NOMO-1 (cell line): ENCODE data around the gene RRM1.

Experiments
- DNase-seq, 2 experiments: peaks; one replicate each; lab custom pipeline; 2025; ENCODE audit not compliant: unreplicated experiment in 2 of 2; lab: John Stamatoyannopoulos, UW

Gene RRM1

GRCh38 chr11:4074266-4074665 lies 20.3 kb upstream of the RRM1 start:
- no peak for DNase-seq

- DNase-seq: no peak
Measured at GRCh38 chr11:4076774-4077173, 17.8 kb upstream of the RRM1 start.

- no peak for DNase-seq
Measured at GRCh38 chr11:4083198-4083597, 11.4 kb upstream of the RRM1 start.

- no peak for DNase-seq
Measured at GRCh38 chr11:4084406-4085125, 10.0 kb upstream of the RRM1 start.

- no peak for DNase-seq
Measured at GRCh38 chr11:4085575-4085974, 9.0 kb upstream of the RRM1 start.

GRCh38 chr11:4086575-4087353 lies 7.8 kb upstream of the RRM1 start:
- no peak for DNase-seq

GRCh38 chr11:4087551-4087950 lies 7.0 kb upstream of the RRM1 start:
- DNase-seq: no peak

- no peak for DNase-seq
Measured at GRCh38 chr11:4090258-4090657, 4.3 kb upstream of the RRM1 start.

- no peak for DNase-seq
Measured at GRCh38 chr11:4092026-4092425, 2.6 kb upstream of the RRM1 start.

GRCh38 chr11:4093519-4094347 lies 866 bp upstream of the RRM1 start:
- DNase-seq: peak in 1 of 2 experiments; percentile 29

GRCh38 chr11:4095509-4096230 lies 1.1 kb downstream of the RRM1 start:
- peak in 1 of 2 experiments; percentile 14 for DNase-seq

- no peak for DNase-seq
Measured at GRCh38 chr11:4098026-4098621, 3.5 kb downstream of the RRM1 start.

GRCh38 chr11:4102711-4103110 lies 8.1 kb downstream of the RRM1 start:
- peak in 1 of 2 experiments; percentile 29 for DNase-seq

- no peak for DNase-seq
Measured at GRCh38 chr11:4103269-4103668, 8.7 kb downstream of the RRM1 start.

GRCh38 chr11:4105916-4106315 lies 11.3 kb downstream of the RRM1 start:
- no peak for DNase-seq

GRCh38 chr11:4111834-4112233 lies 17.2 kb downstream of the RRM1 start:
- DNase-seq: no peak

- no peak for DNase-seq
Measured at GRCh38 chr11:4115128-4115527, 20.5 kb downstream of the RRM1 start.

GRCh38 chr11:4118107-4118506 lies 23.5 kb downstream of the RRM1 start:
- no peak for DNase-seq

GRCh38 chr11:4123218-4123617 lies 28.6 kb downstream of the RRM1 start:
- no peak for DNase-seq

GRCh38 chr11:4125141-4125540 lies 30.5 kb downstream of the RRM1 start:
- no peak for DNase-seq
